Suprapubic skin (tissue), 4 donors: ENCODE measurements around the gene CDH4.

ENCODE experiments used
- EP300 ChIP-seq: sonication (generic); formaldehyde crosslinking; IDR thresholded peaks from one replicate; pipeline ENCODE4 v1.6.1; 2017; ENCODE audit warnings: antibody characterized with exemption
- POLR2A ChIP-seq, 2 donors: fragments of 450-650 bp; IDR thresholded peaks; one replicate each; pipeline ENCODE4 v1.6.1; 2017; ENCODE audit warnings: antibody characterized with exemption in 2 of 2, mild to moderate bottlenecking in 2 of 2, moderate library complexity in 2 of 2
- POLR2AphosphoS5 ChIP-seq, 3 donors: sonication (generic); formaldehyde crosslinking; IDR thresholded peaks; one replicate each; pipeline ENCODE4 v1.6.1; 2017; ENCODE audit warnings: antibody characterized with exemption in 3 of 3
- TF ChIP-seq, protein P1 (sequence below), 2 donors: fragments of 200-600 bp in 1 of 2; fragments of 450-650 bp in 1 of 2; sonication (generic) in 1 of 2; IDR thresholded peaks; one replicate each; pipeline ENCODE4 v1.5.1; 2016 to 2019; ENCODE audit warnings: antibody characterized with exemption in 2 of 2, mild to moderate bottlenecking in 1 of 2, moderate library complexity in 1 of 2

DNA sequence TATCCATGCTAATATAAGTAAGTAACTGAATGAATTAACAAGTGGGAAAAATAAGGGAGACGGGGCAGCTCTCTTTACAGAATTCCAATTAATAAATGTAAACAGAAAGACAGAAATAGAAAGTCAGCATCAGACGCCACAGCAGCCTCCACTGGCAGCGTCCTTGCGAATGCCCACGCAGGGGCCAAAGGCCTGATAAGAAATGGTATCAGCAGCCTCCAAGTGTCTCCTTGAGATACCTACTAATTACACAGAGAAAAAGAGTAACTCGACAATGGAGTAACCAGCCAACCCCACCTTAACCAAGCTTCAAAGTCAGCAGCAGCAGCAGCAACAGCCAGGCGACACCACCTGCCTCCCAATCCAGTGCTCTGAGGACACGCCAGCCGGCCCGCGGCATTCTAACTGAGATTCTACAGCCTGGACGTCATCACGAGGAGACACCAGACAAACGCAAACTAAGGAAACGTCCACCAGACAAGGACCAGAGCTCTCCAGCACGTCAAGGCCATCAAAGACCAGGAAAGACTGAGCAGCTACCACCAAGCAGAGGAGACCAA lies 734.8 kb downstream of the CDH4 start:
- TF ChIP-seq, protein P1, sequence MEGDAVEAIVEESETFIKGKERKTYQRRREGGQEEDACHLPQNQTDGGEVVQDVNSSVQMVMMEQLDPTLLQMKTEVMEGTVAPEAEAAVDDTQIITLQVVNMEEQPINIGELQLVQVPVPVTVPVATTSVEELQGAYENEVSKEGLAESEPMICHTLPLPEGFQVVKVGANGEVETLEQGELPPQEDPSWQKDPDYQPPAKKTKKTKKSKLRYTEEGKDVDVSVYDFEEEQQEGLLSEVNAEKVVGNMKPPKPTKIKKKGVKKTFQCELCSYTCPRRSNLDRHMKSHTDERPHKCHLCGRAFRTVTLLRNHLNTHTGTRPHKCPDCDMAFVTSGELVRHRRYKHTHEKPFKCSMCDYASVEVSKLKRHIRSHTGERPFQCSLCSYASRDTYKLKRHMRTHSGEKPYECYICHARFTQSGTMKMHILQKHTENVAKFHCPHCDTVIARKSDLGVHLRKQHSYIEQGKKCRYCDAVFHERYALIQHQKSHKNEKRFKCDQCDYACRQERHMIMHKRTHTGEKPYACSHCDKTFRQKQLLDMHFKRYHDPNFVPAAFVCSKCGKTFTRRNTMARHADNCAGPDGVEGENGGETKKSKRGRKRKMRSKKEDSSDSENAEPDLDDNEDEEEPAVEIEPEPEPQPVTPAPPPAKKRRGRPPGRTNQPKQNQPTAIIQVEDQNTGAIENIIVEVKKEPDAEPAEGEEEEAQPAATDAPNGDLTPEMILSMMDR (IDR thresholded peaks at IDR 0.05) = no peak
- TF ChIP-seq POLR2A (IDR thresholded peaks at IDR 0.05) (no peak), POLR2AphosphoS5 (IDR thresholded peaks at IDR 0.05) (no peak), EP300 (no peak)
